ENCODE results near the gene CSTPP1. TPM values are rescaled to one million over a fixed set of nuclear protein-coding genes. Genes with fewer than 3 reads are reported as not detected.
"Not testable (repeated sequence)": the region's sequence is repeated elsewhere in the genome, so short reads cannot be mapped to it uniquely, and the experiment has no call there.

The CSTPP1 gene
- total RNA-seq, 4 donors from 2014 or later = 4.3 to 8.1 (median 6.4) TPM

DNA sequence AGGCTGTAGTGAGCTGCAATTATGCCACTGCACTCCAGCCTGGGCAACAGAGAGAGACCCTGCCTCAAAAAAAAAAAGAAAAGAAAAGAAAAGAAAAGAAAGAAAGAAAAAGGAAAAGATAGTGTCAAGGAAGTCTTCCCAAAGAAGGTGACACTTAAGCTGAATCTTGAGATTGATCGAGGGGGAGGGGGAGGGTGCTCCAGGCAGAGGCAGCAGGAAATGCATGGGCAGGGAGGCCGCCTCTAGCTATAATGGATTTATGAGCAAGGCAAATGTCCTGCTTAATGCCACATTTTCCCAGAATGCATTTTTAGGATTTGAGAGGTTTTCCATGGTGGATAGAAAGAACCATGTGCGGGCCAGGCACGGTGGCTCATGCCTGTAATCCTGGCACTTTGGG lies 264.5 kb downstream of the CSTPP1 start:
- no peaks in the 10 kb centered on the region for H3K36me3 ChIP-seq
- no peaks in the 10 kb centered on the region for H3K9me3 ChIP-seq
- no peak overlapping the region for H3K27ac ChIP-seq
- H3K4me3 ChIP-seq = no peak overlapping the region
- no peaks in the 10 kb centered on the region for H3K4me1 ChIP-seq
- TF ChIP-seq, protein P1, sequence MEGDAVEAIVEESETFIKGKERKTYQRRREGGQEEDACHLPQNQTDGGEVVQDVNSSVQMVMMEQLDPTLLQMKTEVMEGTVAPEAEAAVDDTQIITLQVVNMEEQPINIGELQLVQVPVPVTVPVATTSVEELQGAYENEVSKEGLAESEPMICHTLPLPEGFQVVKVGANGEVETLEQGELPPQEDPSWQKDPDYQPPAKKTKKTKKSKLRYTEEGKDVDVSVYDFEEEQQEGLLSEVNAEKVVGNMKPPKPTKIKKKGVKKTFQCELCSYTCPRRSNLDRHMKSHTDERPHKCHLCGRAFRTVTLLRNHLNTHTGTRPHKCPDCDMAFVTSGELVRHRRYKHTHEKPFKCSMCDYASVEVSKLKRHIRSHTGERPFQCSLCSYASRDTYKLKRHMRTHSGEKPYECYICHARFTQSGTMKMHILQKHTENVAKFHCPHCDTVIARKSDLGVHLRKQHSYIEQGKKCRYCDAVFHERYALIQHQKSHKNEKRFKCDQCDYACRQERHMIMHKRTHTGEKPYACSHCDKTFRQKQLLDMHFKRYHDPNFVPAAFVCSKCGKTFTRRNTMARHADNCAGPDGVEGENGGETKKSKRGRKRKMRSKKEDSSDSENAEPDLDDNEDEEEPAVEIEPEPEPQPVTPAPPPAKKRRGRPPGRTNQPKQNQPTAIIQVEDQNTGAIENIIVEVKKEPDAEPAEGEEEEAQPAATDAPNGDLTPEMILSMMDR (IDR thresholded peaks at IDR 0.05 in 4 of 5, conservative IDR thresholded peaks at IDR 0.05 in 1 of 5) = no peak
- TF ChIP-seq POLR2A (IDR thresholded peaks at IDR 0.05) = no peak
- DNase-seq = no peak
- ATAC-seq = no peak
- in situ Hi-C loops (cut with MboI; ENCODE audit: low sequenced_read_pairs in 4 of 4) = no loop called here
- intact Hi-C loops (cut with DNase I; ENCODE audit: low total_unique reads) = no loop called here
- H3K27me3 ChIP-seq = no peaks in the 10 kb centered on the region

DNA sequence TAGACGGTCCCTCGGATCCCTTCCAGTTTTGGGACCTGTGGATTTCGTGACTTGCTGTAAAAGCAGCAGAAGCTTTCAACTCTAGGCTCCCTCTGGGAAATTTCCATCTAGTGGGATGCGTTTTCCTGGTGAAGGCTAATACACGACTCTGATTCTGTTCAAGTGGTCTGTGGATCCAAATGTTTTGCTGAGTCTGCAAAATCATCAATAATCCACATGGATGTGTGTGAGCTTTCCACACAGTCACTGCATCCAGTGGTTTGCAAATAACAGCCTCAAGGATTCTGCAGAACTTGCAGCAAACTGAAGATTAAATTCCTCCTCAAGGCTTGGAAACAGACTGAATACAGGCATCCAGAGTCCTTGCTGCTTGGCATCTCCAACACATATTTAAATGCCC lies 266.0 kb downstream of the CSTPP1 start:
- no peak overlapping the region for H3K4me3 ChIP-seq
- H3K9me3 ChIP-seq = no peaks in the 10 kb centered on the region
- in situ Hi-C loops (cut with MboI; ENCODE audit: low sequenced_read_pairs in 4 of 4) (no loop called here), intact Hi-C loops (cut with DNase I; ENCODE audit: low total_unique reads) (no loop called here)
- no peak for ATAC-seq
- H3K4me1 ChIP-seq = no peaks in the 10 kb centered on the region
- no peaks in the 10 kb centered on the region for H3K27me3 ChIP-seq
- no peak overlapping the region for H3K27ac ChIP-seq
- TF ChIP-seq POLR2A (IDR thresholded peaks at IDR 0.05) = no peak
- TF ChIP-seq, protein P1 (IDR thresholded peaks at IDR 0.05 in 4 of 5, conservative IDR thresholded peaks at IDR 0.05 in 1 of 5) = no peak
- no peak for DNase-seq
- H3K36me3 ChIP-seq = no peaks in the 10 kb centered on the region

DNA sequence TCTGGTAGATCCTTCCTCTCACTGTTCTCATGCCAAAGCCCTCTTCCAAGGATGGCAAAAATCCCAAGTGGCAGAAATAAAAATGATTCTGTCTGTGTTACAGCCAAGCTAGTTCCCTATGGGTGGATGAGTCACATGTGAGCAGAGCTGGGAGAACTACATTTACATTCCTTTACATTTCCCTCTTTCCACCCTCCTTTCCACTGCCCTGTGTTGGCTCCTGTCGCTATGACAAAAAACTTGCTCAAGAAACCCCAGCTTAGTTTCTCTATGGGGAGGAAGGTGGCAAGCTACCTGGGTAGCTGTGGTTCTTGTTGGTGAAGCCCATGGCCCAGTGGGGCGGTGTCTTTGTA lies 268.1 kb downstream of the CSTPP1 start:
- H3K4me3 ChIP-seq = no peak overlapping the region
- ATAC-seq (no peak), DNase-seq (no peak)
- H3K27ac ChIP-seq = no peak overlapping the region
- no peaks in the 10 kb centered on the region for H3K36me3 ChIP-seq
- intact Hi-C loops (cut with DNase I; ENCODE audit: low total_unique reads) (no loop called here), in situ Hi-C loops (cut with MboI; ENCODE audit: low sequenced_read_pairs in 4 of 4) (no loop called here)
- no peaks in the 10 kb centered on the region for H3K9me3 ChIP-seq
- TF ChIP-seq, protein P1 (IDR thresholded peaks at IDR 0.05 in 4 of 5, conservative IDR thresholded peaks at IDR 0.05 in 1 of 5) = no peak
- no peak for TF ChIP-seq POLR2A (IDR thresholded peaks at IDR 0.05)
- no peaks in the 10 kb centered on the region for H3K27me3 ChIP-seq
- H3K4me1 ChIP-seq = no peaks in the 10 kb centered on the region

DNA sequence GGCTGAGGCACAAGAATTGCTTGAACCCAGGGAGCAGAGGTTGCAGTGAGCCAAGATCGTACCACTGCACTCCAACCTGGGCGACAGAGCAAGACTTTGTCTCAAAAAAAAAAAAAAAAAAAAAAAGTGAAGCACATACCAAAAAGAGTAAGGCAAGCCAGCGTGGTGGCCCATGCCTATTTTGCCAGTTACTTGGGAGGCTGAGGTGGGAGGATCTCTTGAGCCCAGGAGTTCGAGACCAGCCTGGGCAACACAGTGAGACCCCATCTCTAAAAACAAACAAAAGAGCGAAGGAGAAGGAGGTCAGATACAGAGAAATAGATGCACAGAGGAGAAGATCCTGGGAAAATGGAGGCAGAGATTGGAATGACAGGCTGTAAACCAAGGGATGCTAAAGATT lies 270.0 kb downstream of the CSTPP1 start:
- H3K4me3 ChIP-seq; H3K27me3 ChIP-seq; DNase-seq; H3K9me3 ChIP-seq; H3K4me1 ChIP-seq; in situ Hi-C loops (cut with MboI; ENCODE audit: low sequenced_read_pairs in 4 of 4); H3K36me3 ChIP-seq; intact Hi-C loops (cut with DNase I; ENCODE audit: low total_unique reads); ATAC-seq; H3K27ac ChIP-seq: not testable (repeated sequence)

DNA sequence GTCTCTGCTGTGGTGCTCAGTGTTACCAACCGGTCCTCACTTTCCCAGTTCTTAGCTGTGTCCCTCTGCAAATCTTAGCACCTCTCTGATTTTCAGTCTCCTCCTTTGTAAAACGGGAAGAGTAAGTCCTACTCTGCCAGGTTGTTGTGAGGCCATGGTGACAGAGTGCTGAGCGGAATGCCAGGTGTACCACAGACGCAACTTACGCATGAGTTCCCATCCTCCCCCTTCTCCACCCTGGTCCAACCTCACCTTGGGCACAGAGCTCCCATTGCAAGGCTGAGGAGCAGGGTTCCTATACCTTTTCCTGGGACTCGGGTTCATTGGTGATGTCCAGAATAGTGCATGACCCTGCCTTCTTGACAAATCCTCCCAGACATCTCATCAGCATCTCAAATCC lies 270.9 kb downstream of the CSTPP1 start:
- ATAC-seq (no peak), DNase-seq (no peak)
- in situ Hi-C loops (cut with MboI; ENCODE audit: low sequenced_read_pairs in 4 of 4) (no loop called here), intact Hi-C loops (cut with DNase I; ENCODE audit: low total_unique reads) (no loop called here)
- Histone ChIP-seq H3K4me1 (no peaks in the 10 kb centered on the region), H3K27ac (no peak overlapping the region), H3K4me3 (no peak overlapping the region), H3K9me3 (no peaks in the 10 kb centered on the region), H3K36me3 (no peaks in the 10 kb centered on the region), H3K27me3 (no peaks in the 10 kb centered on the region)
- TF ChIP-seq POLR2A (IDR thresholded peaks at IDR 0.05) = no peak
- TF ChIP-seq, protein P1 (IDR thresholded peaks at IDR 0.05 in 4 of 5, conservative IDR thresholded peaks at IDR 0.05 in 1 of 5) = no peak

DNA sequence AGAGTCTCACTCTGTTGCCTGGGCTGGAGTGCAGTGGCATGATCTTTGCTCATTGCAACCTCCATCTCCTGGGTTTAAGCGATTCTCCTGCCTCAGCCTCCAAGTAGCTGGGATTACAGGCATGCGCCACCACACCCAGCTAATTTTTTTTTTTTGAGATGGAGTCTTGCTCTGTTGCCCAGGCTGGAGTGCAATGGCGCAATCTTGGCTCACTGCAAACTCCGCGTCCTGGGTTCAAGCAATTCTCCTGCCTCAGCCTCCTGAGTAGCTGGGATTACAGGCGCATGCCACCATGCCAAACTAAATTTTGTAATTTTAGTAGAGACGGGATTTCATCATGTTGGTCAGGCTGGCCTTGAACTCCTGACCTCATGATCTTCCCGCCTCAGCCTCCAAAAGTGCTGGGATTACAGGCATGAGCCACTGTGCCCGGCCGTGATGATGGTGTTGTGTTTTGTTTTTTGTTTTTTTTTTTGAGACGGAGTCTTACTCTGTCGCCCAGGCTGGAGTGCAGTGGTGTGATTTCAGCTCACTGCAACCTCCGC lies 271.5 kb downstream of the CSTPP1 start:
- ATAC-seq = not testable (repeated sequence)

More for the DNA sequence above, 271.5 kb downstream of the CSTPP1 start:
- H3K4me1 ChIP-seq; in situ Hi-C loops (cut with MboI; ENCODE audit: low sequenced_read_pairs in 4 of 4); H3K4me3 ChIP-seq; H3K27ac ChIP-seq; DNase-seq; H3K27me3 ChIP-seq; H3K36me3 ChIP-seq; intact Hi-C loops (cut with DNase I; ENCODE audit: low total_unique reads); H3K9me3 ChIP-seq: not testable (repeated sequence)

All from gastrocnemius medialis (tissue), 4 donors.